Endothelial cell of umbilical vein (primary cell): ENCODE results near the gene RIOX2. TPM values are rescaled to one million over a fixed set of nuclear protein-coding genes. Genes with fewer than 3 reads are reported as not detected.

Experiments used
- BruUV-seq: library from RNA; stranded (reverse); fragments of 400-500 nt; replicated peaks from 2 replicates; lab custom pipeline; 2021; lab: Mats Ljungman, UMichigan
- CTCF ChIA-PET: fragments of 300-600, 350-600 bp; sonication (Branson Sonifier 250); formaldehyde crosslinking; loops from one replicate; lab custom pipeline; 2021; ENCODE audit warnings: antibody characterized with exemption, inconsistent platforms; lab: Charles Lee
- POLR2A ChIA-PET: fragments of 300-600, 350-600 bp; sonication (Branson Sonifier 250); formaldehyde crosslinking; loops from one replicate; lab custom pipeline; 2021; ENCODE audit warnings: antibody characterized with exemption, inconsistent platforms; lab: Charles Lee
- DNase-seq: peaks from one replicate; pipeline ENCODE4 v3.0.0-alpha.2; 2011; ENCODE audit warnings: low read depth, low spot score
- FAIRE-seq: peaks from 2 replicates; lab custom pipeline; 2011; peaks lifted over from hg19 to GRCh38; lab: Jason Lieb, UNC
- H2AFZ ChIP-seq: 2 replicates; pipeline ENCODE4 v1.6.0; 2012; ENCODE audit warnings: low read depth, low read length, control low read depth, inconsistent platforms
- H3K27ac ChIP-seq: 2 replicates; pipeline ENCODE4 v1.5.1; 2011; ENCODE audit warnings: low read depth, mild to moderate bottlenecking, control low read depth, low read length, moderate library complexity; ENCODE audit not compliant: insufficient read depth
- H3K27me3 ChIP-seq, 2 experiments: 2 replicates each; pipeline versions ENCODE4 v1.6.0 to v1.6.1; 2011; ENCODE audit warnings: low read length in 2 of 2, mixed read lengths in 1 of 2; ENCODE audit not compliant: control insufficient read depth in 2 of 2, insufficient read depth in 2 of 2
- H3K36me3 ChIP-seq, 2 experiments: 2 replicates in 1 of 2; 3 replicates in 1 of 2; pipeline ENCODE4 v1.5.1; 2011; ENCODE audit warnings: low read length in 2 of 2, mild to moderate bottlenecking in 1 of 2, moderate library complexity in 1 of 2; ENCODE audit not compliant: control insufficient read depth in 2 of 2, insufficient read depth in 2 of 2; ENCODE audit errors: extremely low read depth in 1 of 2
- H3K4me1 ChIP-seq: 3 replicates; pipeline ENCODE4 v1.5.1; 2011; ENCODE audit warnings: mild to moderate bottlenecking, low read length; ENCODE audit not compliant: control insufficient read depth, insufficient read depth; ENCODE audit errors: extremely low read depth
- H3K4me2 ChIP-seq: 2 replicates; pipeline ENCODE4 v1.6.1; 2011; ENCODE audit warnings: low read length, control low read depth, mixed read lengths; ENCODE audit not compliant: insufficient read depth
- H3K4me3 ChIP-seq, 3 experiments: fragments of 200-600 bp in 1 of 3; sonication (generic), shearing (Covaris generic) in 1 of 3; replicated peaks in 1 of 3; 2 replicates each; pipeline ENCODE4 v1.5.1; 2011 to 2016; ENCODE audit warnings: control low read depth in 3 of 3, low read length in 3 of 3, mild to moderate bottlenecking in 2 of 3, inconsistent platforms in 1 of 3, low read depth in 1 of 3, moderate library complexity in 1 of 3; ENCODE audit not compliant: insufficient read depth in 1 of 3
- H3K79me2 ChIP-seq: 2 replicates; pipeline ENCODE4 v1.6.0; 2012; ENCODE audit warnings: low read length, inconsistent platforms; ENCODE audit not compliant: control insufficient read depth, insufficient read depth
- H3K9ac ChIP-seq: replicated peaks from 2 replicates; pipeline ENCODE3; 2011; ENCODE audit warnings: low read length, control low read depth; ENCODE audit not compliant: insufficient read depth; ENCODE audit errors: extremely low read depth
- H3K9me1 ChIP-seq: replicated peaks from 3 replicates; pipeline ENCODE4 v1.6.0; 2011; ENCODE audit warnings: mild to moderate bottlenecking, low read length; ENCODE audit not compliant: control insufficient read depth, insufficient read depth; ENCODE audit errors: extremely low read depth
- H3K9me3 ChIP-seq: replicated peaks from 2 replicates; pipeline ENCODE4 v1.5.1; 2012; ENCODE audit warnings: low read length, inconsistent platforms; ENCODE audit not compliant: control insufficient read depth, insufficient read depth
- H4K20me1 ChIP-seq: replicated peaks from 2 replicates; pipeline ENCODE3; 2011; ENCODE audit warnings: mild to moderate bottlenecking, low read length; ENCODE audit not compliant: control insufficient read depth, insufficient read depth; ENCODE audit errors: extremely low read depth
- EZH2 ChIP-seq: IDR thresholded peaks from 2 replicates; pipeline ENCODE4 v1.6.1; 2012; ENCODE audit warnings: borderline replicate concordance, low read depth, mild to moderate bottlenecking, moderate library complexity, low read length, inconsistent platforms; ENCODE audit not compliant: severe bottlenecking
- FOS ChIP-seq: IDR thresholded peaks from 2 replicates; pipeline ENCODE4 v1.6.1; 2011; ENCODE audit warnings: mild to moderate bottlenecking, low read length, moderate library complexity, borderline replicate concordance; ENCODE audit not compliant: insufficient read depth
- GATA2 ChIP-seq: IDR thresholded peaks from 2 replicates; pipeline ENCODE4 v1.7.0; 2011; ENCODE audit warnings: low read depth, mild to moderate bottlenecking, moderate library complexity, mixed read lengths, low read length; ENCODE audit not compliant: insufficient read length, insufficient read depth
- JUN ChIP-seq: IDR thresholded peaks from 2 replicates; pipeline ENCODE4 v1.6.1; 2011; ENCODE audit warnings: borderline replicate concordance, low read depth; ENCODE audit not compliant: insufficient read length, insufficient read depth
- MYC ChIP-seq: IDR thresholded peaks from one replicate; pipeline ENCODE4 v1.6.1; 2011; ENCODE audit warnings: mild to moderate bottlenecking, low read depth, low read length
- POLR2A ChIP-seq: IDR thresholded peaks from 2 replicates; pipeline ENCODE4 v1.6.1; 2012; ENCODE audit warnings: low read depth, mild to moderate bottlenecking, control low read depth, low read length
- POLR2AphosphoS5 ChIP-seq: IDR thresholded peaks from 2 replicates; pipeline ENCODE4 v1.6.1; 2012; ENCODE audit warnings: low read depth, mild to moderate bottlenecking, control low read depth, low read length, moderate library complexity; ENCODE audit not compliant: insufficient read depth
- dilution Hi-C: fragments of 300-500 bp; cut with MboI; formaldehyde crosslinking; loops from one replicate; pipeline ENCODE4 v1.15.0; 2019; ENCODE audit warnings: low sequenced_read_pairs; ENCODE audit not compliant: extremely low pct_ligation_motif_present
- intact Hi-C: fragments of 100-400 bp; cut with micrococcal nuclease; formaldehyde crosslinking; loops from one replicate; pipeline ENCODE4 v1.10.0; 2022
- polyA plus RNA-seq, 4 experiments: library from polyadenylated mRNA; depleted of rRNA in 3 of 4; stranded (reverse) in 3 of 4; unstranded in 1 of 4; fragments of >200 nt; gene quantifications; 2 replicates each; pipeline versions ENCODE4 v1.2.1 to v1.2.3, GENCODE V29; 2011 to 2012; ENCODE audit warnings: missing spikeins in 1 of 4
- total RNA-seq: library from RNA; stranded (reverse); gene quantifications from 2 replicates; pipeline ENCODE4 v1.2.3, GENCODE V29; 2021
- TF ChIP-seq, protein P1 (sequence below), 2 donors: IDR thresholded peaks; 1 replicate in 1 of 2; 2 replicates in 1 of 2; pipeline ENCODE4 v1.5.1; 2011; ENCODE audit warnings: low read length in 2 of 2, mild to moderate bottlenecking in 2 of 2, moderate library complexity in 2 of 2, control low read depth in 1 of 2, inconsistent platforms in 1 of 2, low read depth in 1 of 2; ENCODE audit not compliant: insufficient read depth in 1 of 2; ENCODE audit errors: extremely low read depth in 1 of 2
- TF ChIP-seq, protein P2 (sequence below): IDR thresholded peaks from 2 replicates; pipeline ENCODE4 v1.6.1; 2011; ENCODE audit not compliant: insufficient read depth, insufficient read length

Gene RIOX2
- total and polyA plus RNA-seq, 2 donors (not counting 3 experiments of a cell fraction or from before 2014, with no cell fraction given), result 14.5 to 30.5 TPM

DNA sequence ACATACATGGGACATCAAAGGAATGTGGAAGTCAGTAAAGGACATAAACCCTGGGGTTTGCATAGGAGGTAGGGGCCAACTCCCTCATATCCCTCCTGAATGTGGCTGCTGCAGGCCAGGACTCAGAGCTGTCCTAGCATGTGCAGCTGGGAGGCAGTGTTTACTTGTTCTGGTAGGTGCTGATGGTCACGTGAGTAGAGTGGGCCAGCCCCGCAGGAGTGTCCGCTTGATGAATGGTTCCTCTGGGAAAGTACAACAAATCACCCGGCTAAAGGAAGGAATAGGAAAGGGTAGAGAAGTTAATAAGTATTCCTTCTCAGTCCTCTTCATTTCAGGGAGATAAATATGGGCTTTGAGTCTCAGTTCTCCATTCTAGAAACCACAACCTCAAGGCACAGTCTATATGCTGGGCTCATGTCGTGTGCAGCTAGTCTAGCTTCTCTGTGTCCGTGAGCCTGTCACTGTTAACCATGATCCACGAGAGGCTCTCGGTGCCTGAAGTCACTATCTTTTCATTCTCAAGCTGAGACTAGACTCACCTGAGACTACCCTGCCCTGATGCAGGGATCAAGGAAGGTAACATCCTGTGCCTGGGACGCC is 17.9 kb downstream of the RIOX2 start:
- Histone ChIP-seq H3K9me1 (no peaks in the 10 kb centered on the region), H3K27me3 (no peaks in the 10 kb centered on the region), H3K9ac (no peak overlapping the region), H3K9me3 (no peaks in the 10 kb centered on the region), H3K4me2 (no peak overlapping the region), H3K36me3 (peaks cover 9 to 25% of the 10 kb centered on the region in 2 experiments), H3K27ac (no peak overlapping the region), H4K20me1 (no peaks in the 10 kb centered on the region), H3K79me2 (no peaks in the 10 kb centered on the region), H3K4me3 (no peak overlapping the region), H2AFZ (no peak overlapping the region), H3K4me1 (no peaks in the 10 kb centered on the region)
- FAIRE-seq, result no peak
- CTCF ChIA-PET, result interaction anchor here (1.5 to 2.4 kb wide), 3 partner anchors 11 to 69 kb away, joined by 4 to 10 read pairs (median 5); partner anchors contain the start of gene RIOX2
- dilution Hi-C loops, result no loop called here
- no TSS peak for BruUV-seq
- POLR2A ChIA-PET, result no interaction called here
- no peak for DNase-seq
- intact Hi-C loops, result no loop called here
- TF ChIP-seq, protein P1, sequence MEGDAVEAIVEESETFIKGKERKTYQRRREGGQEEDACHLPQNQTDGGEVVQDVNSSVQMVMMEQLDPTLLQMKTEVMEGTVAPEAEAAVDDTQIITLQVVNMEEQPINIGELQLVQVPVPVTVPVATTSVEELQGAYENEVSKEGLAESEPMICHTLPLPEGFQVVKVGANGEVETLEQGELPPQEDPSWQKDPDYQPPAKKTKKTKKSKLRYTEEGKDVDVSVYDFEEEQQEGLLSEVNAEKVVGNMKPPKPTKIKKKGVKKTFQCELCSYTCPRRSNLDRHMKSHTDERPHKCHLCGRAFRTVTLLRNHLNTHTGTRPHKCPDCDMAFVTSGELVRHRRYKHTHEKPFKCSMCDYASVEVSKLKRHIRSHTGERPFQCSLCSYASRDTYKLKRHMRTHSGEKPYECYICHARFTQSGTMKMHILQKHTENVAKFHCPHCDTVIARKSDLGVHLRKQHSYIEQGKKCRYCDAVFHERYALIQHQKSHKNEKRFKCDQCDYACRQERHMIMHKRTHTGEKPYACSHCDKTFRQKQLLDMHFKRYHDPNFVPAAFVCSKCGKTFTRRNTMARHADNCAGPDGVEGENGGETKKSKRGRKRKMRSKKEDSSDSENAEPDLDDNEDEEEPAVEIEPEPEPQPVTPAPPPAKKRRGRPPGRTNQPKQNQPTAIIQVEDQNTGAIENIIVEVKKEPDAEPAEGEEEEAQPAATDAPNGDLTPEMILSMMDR (IDR thresholded peaks at IDR 0.05; ENCODE audit: extremely low read depth in 1 of 2, insufficient read depth in 1 of 2, low read depth in 1 of 2, low read length in 2 of 2), result no peak
- TF ChIP-seq JUN (no peak), GATA2 (no peak), MYC (no peak), FOS (no peak), POLR2A (no peak), POLR2AphosphoS5 (no peak), EZH2 (no peak)
- TF ChIP-seq, protein P2, sequence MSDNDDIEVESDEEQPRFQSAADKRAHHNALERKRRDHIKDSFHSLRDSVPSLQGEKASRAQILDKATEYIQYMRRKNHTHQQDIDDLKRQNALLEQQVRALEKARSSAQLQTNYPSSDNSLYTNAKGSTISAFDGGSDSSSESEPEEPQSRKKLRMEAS, result no peak
